SIG-M5 treated with dmso at 0.1 percent for 504 hours (cell line): ENCODE results near the gene ZSCAN25.
A peak's percentile ranks its signal among the peaks of the same experiment; 100 is the strongest.
"Not testable (repeated sequence)": the region's sequence is repeated elsewhere in the genome, so short reads cannot be mapped to it uniquely, and the experiment has no call there.

Experiments
- DNase-seq: peaks from one replicate; lab custom pipeline; 2025; ENCODE audit not compliant: unreplicated experiment; lab: John Stamatoyannopoulos, UW

ZSCAN25 gene

GRCh38 chr7:99616359-99617191, at the start of gene ZSCAN25:
Gene ZSCAN25, plus strand, starts transcription at chr7:99616946. Its CDS starts 2,661 bp downstream, at chr7:99619607.
- peak; percentile 89 for DNase-seq

- DNase-seq, result not testable (repeated sequence)
These were observed 48.0 kb upstream of the ZSCAN25 start for GRCh38 chr7:99568770-99569169.

GRCh38 chr7:99571768-99572167, 45.0 kb upstream of the ZSCAN25 start:
- no peak for DNase-seq

GRCh38 chr7:99573257-99573656, 43.5 kb upstream of the ZSCAN25 start:
- no peak for DNase-seq

GRCh38 chr7:99576251-99576650, 40.5 kb upstream of the ZSCAN25 start:
- DNase-seq, result no peak

GRCh38 chr7:99579281-99579955, 37.3 kb upstream of the ZSCAN25 start:
- no peak for DNase-seq

GRCh38 chr7:99579956-99580777, 36.6 kb upstream of the ZSCAN25 start:
- DNase-seq, result no peak

- DNase-seq, result not testable (repeated sequence)
These were observed 35.9 kb upstream of the ZSCAN25 start for GRCh38 chr7:99580778-99581332.

GRCh38 chr7:99588868-99589267, 27.9 kb upstream of the ZSCAN25 start:
- no peak for DNase-seq

- DNase-seq, result no peak
These were observed 21.6 kb upstream of the ZSCAN25 start for GRCh38 chr7:99594948-99595745.

GRCh38 chr7:99596408-99596955, 20.3 kb upstream of the ZSCAN25 start:
- DNase-seq, result no peak

GRCh38 chr7:99597762-99598501, 18.8 kb upstream of the ZSCAN25 start, which contains the start of gene TMEM225B:
Gene TMEM225B, plus strand, starts transcription at chr7:99598267. Its CDS starts 6,122 bp downstream, at chr7:99604389.
- DNase-seq, result no peak

GRCh38 chr7:99599836-99600235, 16.9 kb upstream of the ZSCAN25 start:
- no peak for DNase-seq

- DNase-seq, result no peak
These were observed 15.0 kb upstream of the ZSCAN25 start for GRCh38 chr7:99601656-99602310.

GRCh38 chr7:99605527-99605926, 11.2 kb upstream of the ZSCAN25 start:
- no peak for DNase-seq

GRCh38 chr7:99606531-99606930, 10.2 kb upstream of the ZSCAN25 start:
- no peak for DNase-seq

GRCh38 chr7:99607548-99607947, 9.2 kb upstream of the ZSCAN25 start:
- no peak for DNase-seq

GRCh38 chr7:99614495-99614894, 2.3 kb upstream of the ZSCAN25 start:
- DNase-seq, result no peak

- DNase-seq, result no peak
These were observed 772 bp upstream of the ZSCAN25 start for GRCh38 chr7:99615989-99616358.
